ENCODE data around the gene USP32. TPM values are rescaled to one million over a fixed set of nuclear protein-coding genes. Genes with fewer than 3 reads are reported as not detected.
A peak's percentile ranks its signal among the peaks of the same experiment; 100 is the strongest.

The USP32 gene
- total and polyA plus RNA-seq, 2 donors (not counting 3 experiments of a cell fraction or from before 2014, with no cell fraction given), result 15.7 to 52.9 TPM

GRCh38 chr17:60135951-60136666, 255.8 kb downstream of the USP32 start:
- FAIRE-seq, result no peak
- H3K4me1 ChIP-seq (ENCODE audit: control insufficient read depth, extremely low read depth, insufficient read depth, low read length), result peaks cover 4% of the 10 kb centered on the region
- no peak overlapping the region for H3K9ac ChIP-seq (replicated peaks; ENCODE audit: extremely low read depth, insufficient read depth, low read length)
- H4K20me1 ChIP-seq (replicated peaks; ENCODE audit: control insufficient read depth, extremely low read depth, insufficient read depth, low read length), result no peaks in the 10 kb centered on the region
- no peak overlapping the region for H3K27ac ChIP-seq (ENCODE audit: insufficient read depth, low read depth, low read length)
- no peak overlapping the region for H3K4me3 ChIP-seq (replicated peaks in 1 of 3; ENCODE audit: insufficient read depth in 1 of 3, low read depth in 1 of 3, low read length in 3 of 3)
- no TSS peak for BruUV-seq (replicated peaks)
- peaks cover 32% of the 10 kb centered on the region in 2 experiments for H3K27me3 ChIP-seq (ENCODE audit: control insufficient read depth in 2 of 2, insufficient read depth in 2 of 2, low read length in 2 of 2)
- no peaks in the 10 kb centered on the region for H3K9me1 ChIP-seq (replicated peaks; ENCODE audit: control insufficient read depth, extremely low read depth, insufficient read depth, low read length)
- H3K4me2 ChIP-seq (ENCODE audit: insufficient read depth, low read length), result peak overlapping the region; percentile 80
- no peaks in the 10 kb centered on the region for H3K9me3 ChIP-seq (replicated peaks; ENCODE audit: control insufficient read depth, insufficient read depth, low read length)
- no peak for TF ChIP-seq GATA2 (IDR thresholded peaks at IDR 0.05; ENCODE audit: insufficient read depth, insufficient read length, low read depth, low read length)
- peaks cover 2% of the 10 kb centered on the region for H3K79me2 ChIP-seq (ENCODE audit: control insufficient read depth, insufficient read depth, low read length)
- ChIA-PET POLR2A (no interaction called here), CTCF (no interaction called here)
- DNase-seq (ENCODE audit: low read depth, low spot score), result no peak
- intact Hi-C loops (cut with micrococcal nuclease), result no loop called here
- H3K36me3 ChIP-seq (ENCODE audit: control insufficient read depth in 2 of 2, extremely low read depth in 1 of 2, insufficient read depth in 2 of 2, low read length in 2 of 2), result peaks cover 2% of the 10 kb centered on the region in 2 experiments
- dilution Hi-C loops (cut with MboI; ENCODE audit: extremely low pct_ligation_motif_present, low sequenced_read_pairs), result no loop called here
- no peak overlapping the region for H2AFZ ChIP-seq (ENCODE audit: low read depth, low read length)

GRCh38 chr17:60135151-60135950, 256.6 kb downstream of the USP32 start:
- BruUV-seq (replicated peaks), result TSS peak; percentile 92
- H3K9me1 ChIP-seq (replicated peaks; ENCODE audit: control insufficient read depth, extremely low read depth, insufficient read depth, low read length), result no peaks in the 10 kb centered on the region
- peak overlapping the region; percentile 73 for H2AFZ ChIP-seq (ENCODE audit: low read depth, low read length)
- peak overlapping the region; percentile 80 for H3K4me2 ChIP-seq (ENCODE audit: insufficient read depth, low read length)
- H3K9ac ChIP-seq (replicated peaks; ENCODE audit: extremely low read depth, insufficient read depth, low read length), result peak overlapping the region; percentile 74
- no peaks in the 10 kb centered on the region for H4K20me1 ChIP-seq (replicated peaks; ENCODE audit: control insufficient read depth, extremely low read depth, insufficient read depth, low read length)
- CTCF ChIA-PET, result no interaction called here
- dilution Hi-C loops (cut with MboI; ENCODE audit: extremely low pct_ligation_motif_present, low sequenced_read_pairs), result no loop called here
- H3K27me3 ChIP-seq (ENCODE audit: control insufficient read depth in 2 of 2, insufficient read depth in 2 of 2, low read length in 2 of 2), result peaks cover 24% of the 10 kb centered on the region in 2 experiments
- FAIRE-seq, result peak; percentile 95
- intact Hi-C loops (cut with micrococcal nuclease), result no loop called here
- H3K4me3 ChIP-seq (replicated peaks in 1 of 3; ENCODE audit: insufficient read depth in 1 of 3, low read depth in 1 of 3, low read length in 3 of 3), result peak overlapping the region; percentile 52 to 83 (median 59)
- no peaks in the 10 kb centered on the region for H3K9me3 ChIP-seq (replicated peaks; ENCODE audit: control insufficient read depth, insufficient read depth, low read length)
- peak; percentile 87 for TF ChIP-seq POLR2AphosphoS5 (IDR thresholded peaks at IDR 0.05; ENCODE audit: insufficient read depth, low read depth, low read length)
- TF ChIP-seq GATA2 (IDR thresholded peaks at IDR 0.05; ENCODE audit: insufficient read depth, insufficient read length, low read depth, low read length), result no peak
- peak; percentile 74 for TF ChIP-seq POLR2A (IDR thresholded peaks at IDR 0.05; ENCODE audit: low read depth, low read length)
- TF ChIP-seq, protein P1, sequence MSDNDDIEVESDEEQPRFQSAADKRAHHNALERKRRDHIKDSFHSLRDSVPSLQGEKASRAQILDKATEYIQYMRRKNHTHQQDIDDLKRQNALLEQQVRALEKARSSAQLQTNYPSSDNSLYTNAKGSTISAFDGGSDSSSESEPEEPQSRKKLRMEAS (IDR thresholded peaks at IDR 0.05; ENCODE audit: insufficient read depth, insufficient read length), result peak; percentile 64
- peaks cover 4% of the 10 kb centered on the region for H3K4me1 ChIP-seq (ENCODE audit: control insufficient read depth, extremely low read depth, insufficient read depth, low read length)
- H3K79me2 ChIP-seq (ENCODE audit: control insufficient read depth, insufficient read depth, low read length), result peaks cover 2% of the 10 kb centered on the region
- DNase-seq (ENCODE audit: low read depth, low spot score), result peak; percentile 92
- H3K27ac ChIP-seq (ENCODE audit: insufficient read depth, low read depth, low read length), result peak overlapping the region; percentile 50
- POLR2A ChIA-PET, result no interaction called here
- H3K36me3 ChIP-seq (ENCODE audit: control insufficient read depth in 2 of 2, extremely low read depth in 1 of 2, insufficient read depth in 2 of 2, low read length in 2 of 2), result peaks cover 2% of the 10 kb centered on the region in 2 experiments

Measured in endothelial cell of umbilical vein (primary cell).